Gastroesophageal sphincter (tissue), 4 donors: ENCODE data around the gene PATL1. TPM values are rescaled to one million over a fixed set of nuclear protein-coding genes. Genes with fewer than 3 reads are reported as not detected.
"Not testable (repeated sequence)": the region's sequence is repeated elsewhere in the genome, so short reads cannot be mapped to it uniquely, and the experiment has no call there.

Source experiments
- ATAC-seq: fragments of 150-250 bp; one replicate; pipeline ENCODE4 v1.9.1; 2016; ENCODE audit warnings: mild to moderate bottlenecking, moderate library complexity
- H3K27ac ChIP-seq, 4 donors: fragments of 200-600 bp; sonication (generic) in 3 of 4; 1 replicate in 3 of 4; 2 replicates in 1 of 4; pipeline ENCODE4 v1.5.1; 2016 to 2019
- H3K27me3 ChIP-seq: fragments of 200-600 bp; sonication (generic); one replicate; pipeline ENCODE4 v1.5.1; 2019
- H3K36me3 ChIP-seq, 2 donors: fragments of 200-600 bp; sonication (generic); one replicate each; pipeline ENCODE4 v1.5.1; 2019; ENCODE audit warnings: control low read depth in 1 of 2
- H3K4me1 ChIP-seq, 3 donors: fragments of 200-600 bp; sonication (generic); 1 replicate in 2 of 3; 2 replicates in 1 of 3; pipeline ENCODE4 v1.5.1; 2016 to 2019; ENCODE audit warnings: control low read depth in 2 of 3
- H3K4me3 ChIP-seq, 2 donors: fragments of 200-600 bp; sonication (generic); one replicate each; pipeline ENCODE4 v1.5.1; 2019; ENCODE audit warnings: mild to moderate bottlenecking in 1 of 2, moderate library complexity in 1 of 2
- H3K9me3 ChIP-seq, 3 donors: fragments of 200-600 bp; sonication (generic); one replicate each; pipeline ENCODE4 v1.5.1; 2017 to 2019; ENCODE audit warnings: control low read depth in 2 of 3
- EP300 ChIP-seq: sonication (generic); formaldehyde crosslinking; IDR thresholded peaks from one replicate; pipeline ENCODE4 v1.6.1; 2017; ENCODE audit warnings: antibody characterized with exemption, mild to moderate bottlenecking
- POLR2A ChIP-seq, 2 donors: fragments of 450-650 bp; IDR thresholded peaks; one replicate each; pipeline ENCODE4 v1.6.1; 2017; ENCODE audit warnings: antibody characterized with exemption in 2 of 2, mild to moderate bottlenecking in 2 of 2, moderate library complexity in 1 of 2
- POLR2AphosphoS5 ChIP-seq: sonication (generic); formaldehyde crosslinking; IDR thresholded peaks from one replicate; pipeline ENCODE4 v1.6.1; 2017; ENCODE audit warnings: antibody characterized with exemption
- WGBS, 2 donors: methylation state at CpG; one replicate each; pipeline ENCODE4 v1.1.5; 2018; ENCODE audit warnings: low coverage in 1 of 2; 5-methylcytosine and 5-hydroxymethylcytosine counted together
- total RNA-seq, 4 donors: library from RNA; depleted of rRNA; stranded (reverse); fragments of >200 nt; gene quantifications; one replicate each; pipeline ENCODE4 v1.1.0, GENCODE V29; 2016
- TF ChIP-seq, protein P1 (sequence below), 4 experiments: fragments of 200-600 bp in 2 of 4; fragments of 450-650 bp in 2 of 4; sonication (generic) in 1 of 4; IDR thresholded peaks; one replicate each; pipeline ENCODE4 v1.5.1; 2017 to 2019; ENCODE audit warnings: antibody characterized with exemption in 4 of 4, mild to moderate bottlenecking in 2 of 4, moderate library complexity in 2 of 4

PATL1 gene
- total RNA-seq, 4 donors from 2014 or later: 13.9 to 16.3 (median 15.5) TPM

DNA sequence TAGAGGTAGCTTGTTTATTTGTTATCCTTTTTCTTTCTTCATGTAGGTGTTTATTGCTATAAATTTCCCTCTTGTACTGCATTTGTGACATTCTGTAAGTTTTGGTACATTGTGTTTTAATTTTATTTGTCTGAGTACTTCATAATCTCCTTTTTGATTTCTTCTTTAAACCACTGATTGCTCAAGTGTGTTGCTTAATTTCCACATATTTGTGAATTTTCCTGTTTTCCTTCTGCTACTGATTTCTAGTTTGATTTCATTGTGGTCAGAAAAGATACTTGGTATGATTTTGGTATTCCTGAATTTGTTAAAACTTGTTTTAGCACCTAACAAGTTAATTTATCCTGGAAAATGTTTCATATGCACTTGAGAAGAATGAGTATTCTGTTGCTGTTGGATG is 29.7 kb upstream of the PATL1 start:
- TF ChIP-seq, protein P1, sequence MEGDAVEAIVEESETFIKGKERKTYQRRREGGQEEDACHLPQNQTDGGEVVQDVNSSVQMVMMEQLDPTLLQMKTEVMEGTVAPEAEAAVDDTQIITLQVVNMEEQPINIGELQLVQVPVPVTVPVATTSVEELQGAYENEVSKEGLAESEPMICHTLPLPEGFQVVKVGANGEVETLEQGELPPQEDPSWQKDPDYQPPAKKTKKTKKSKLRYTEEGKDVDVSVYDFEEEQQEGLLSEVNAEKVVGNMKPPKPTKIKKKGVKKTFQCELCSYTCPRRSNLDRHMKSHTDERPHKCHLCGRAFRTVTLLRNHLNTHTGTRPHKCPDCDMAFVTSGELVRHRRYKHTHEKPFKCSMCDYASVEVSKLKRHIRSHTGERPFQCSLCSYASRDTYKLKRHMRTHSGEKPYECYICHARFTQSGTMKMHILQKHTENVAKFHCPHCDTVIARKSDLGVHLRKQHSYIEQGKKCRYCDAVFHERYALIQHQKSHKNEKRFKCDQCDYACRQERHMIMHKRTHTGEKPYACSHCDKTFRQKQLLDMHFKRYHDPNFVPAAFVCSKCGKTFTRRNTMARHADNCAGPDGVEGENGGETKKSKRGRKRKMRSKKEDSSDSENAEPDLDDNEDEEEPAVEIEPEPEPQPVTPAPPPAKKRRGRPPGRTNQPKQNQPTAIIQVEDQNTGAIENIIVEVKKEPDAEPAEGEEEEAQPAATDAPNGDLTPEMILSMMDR (IDR thresholded peaks at IDR 0.05): no peak
- no peak for TF ChIP-seq POLR2AphosphoS5
- no peak for TF ChIP-seq EP300
- no peak for TF ChIP-seq POLR2A (IDR thresholded peaks at IDR 0.05)
- H3K36me3 ChIP-seq: no peaks in the 10 kb centered on the region
- ATAC-seq: no peak
- H3K27me3 ChIP-seq: no peaks in the 10 kb centered on the region
- no peak overlapping the region for H3K27ac ChIP-seq
- no peak overlapping the region for H3K4me3 ChIP-seq
- H3K9me3 ChIP-seq: no peaks in the 10 kb centered on the region
- no peaks in the 10 kb centered on the region for H3K4me1 ChIP-seq

DNA sequence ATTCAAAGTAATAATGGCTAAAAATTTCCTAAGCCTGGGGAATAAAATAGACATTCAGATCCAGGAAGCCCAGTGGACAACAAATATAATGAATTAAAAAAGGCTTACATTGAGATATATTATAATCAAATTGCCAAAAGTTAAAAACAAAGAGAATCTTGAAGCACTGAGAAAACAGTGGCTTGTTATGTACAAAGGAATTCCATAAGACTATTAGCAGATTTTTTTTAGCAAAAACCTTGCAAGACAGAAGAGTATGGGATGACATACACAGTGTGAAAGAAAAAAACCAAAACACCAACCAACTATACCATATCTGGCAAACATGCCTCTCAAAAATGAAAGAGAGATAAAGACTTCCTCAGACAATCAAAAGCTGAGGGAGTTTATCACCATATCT is 24.1 kb upstream of the PATL1 start:
- H3K4me1 ChIP-seq: no peaks in the 10 kb centered on the region
- no peaks in the 10 kb centered on the region for H3K36me3 ChIP-seq
- no peak overlapping the region for H3K4me3 ChIP-seq
- H3K27ac ChIP-seq: no peak overlapping the region
- H3K27me3 ChIP-seq: peaks cover 8% of the 10 kb centered on the region
- no peak for ATAC-seq
- TF ChIP-seq POLR2A (IDR thresholded peaks at IDR 0.05) (no peak), POLR2AphosphoS5 (no peak), EP300 (no peak)
- TF ChIP-seq, protein P1 (IDR thresholded peaks at IDR 0.05): no peak
- H3K9me3 ChIP-seq: peaks cover 0 to 17% (median 0%) of the 10 kb centered on the region in 3 donors

DNA sequence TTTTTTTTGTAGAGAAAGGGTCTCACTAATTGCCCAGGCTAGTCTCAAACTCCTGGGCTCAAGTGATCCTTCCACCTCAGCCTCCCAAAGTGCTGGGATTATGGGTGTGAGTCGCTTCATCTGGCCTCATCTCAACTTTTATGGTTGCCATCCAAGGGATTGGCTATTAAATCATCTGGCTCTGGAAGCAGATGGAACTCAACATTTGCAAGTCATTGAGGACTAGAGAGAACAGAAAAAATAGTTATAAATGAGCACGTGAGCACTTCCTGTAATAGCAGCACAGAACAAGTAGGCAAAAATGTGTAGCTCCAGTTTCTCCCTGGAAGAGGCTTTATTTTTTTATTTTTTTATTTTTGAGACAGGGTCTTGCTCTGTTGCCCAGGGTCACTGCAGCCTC is 22.3 kb upstream of the PATL1 start:
- Histone ChIP-seq H3K36me3 (no peaks in the 10 kb centered on the region), H3K27ac (no peak overlapping the region), H3K9me3 (peaks cover 0 to 17% (median 0%) of the 10 kb centered on the region in 3 donors), H3K27me3 (peaks cover 8% of the 10 kb centered on the region), H3K4me3 (no peak overlapping the region), H3K4me1 (no peaks in the 10 kb centered on the region)
- 57 to 64% methylated on average over 2 of the region's 2 CpGs for WGBS, 2 donors
- TF ChIP-seq POLR2A (IDR thresholded peaks at IDR 0.05) (no peak), POLR2AphosphoS5 (no peak), EP300 (no peak)
- TF ChIP-seq, protein P1 (IDR thresholded peaks at IDR 0.05): no peak
- ATAC-seq: no peak

DNA sequence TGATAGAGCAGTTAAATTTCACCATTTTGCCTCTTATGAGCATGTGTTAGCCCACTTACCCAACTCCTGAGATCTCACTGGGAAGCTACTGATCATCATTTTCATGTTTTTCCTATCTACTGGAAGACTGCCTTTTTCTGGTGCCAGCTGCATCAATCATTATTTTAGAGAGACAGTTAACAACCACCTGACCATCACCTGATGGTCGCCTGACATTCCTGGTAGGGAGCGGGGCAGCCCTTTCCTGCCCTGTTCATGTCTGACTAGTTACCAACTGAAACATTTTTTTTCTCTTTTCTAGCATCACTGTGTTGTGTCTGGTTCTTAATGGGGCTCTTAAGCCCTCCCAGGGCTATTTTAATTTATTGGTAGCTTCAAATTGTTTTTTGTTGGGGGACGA is 20.2 kb upstream of the PATL1 start:
- no peak for TF ChIP-seq POLR2A (IDR thresholded peaks at IDR 0.05)
- TF ChIP-seq POLR2AphosphoS5: no peak
- TF ChIP-seq EP300: no peak
- TF ChIP-seq, protein P1 (IDR thresholded peaks at IDR 0.05): no peak
- no peak overlapping the region for H3K4me3 ChIP-seq
- peaks cover 8% of the 10 kb centered on the region for H3K27me3 ChIP-seq
- no peaks in the 10 kb centered on the region for H3K4me1 ChIP-seq
- H3K36me3 ChIP-seq: no peaks in the 10 kb centered on the region
- H3K27ac ChIP-seq: no peak overlapping the region
- no peak for ATAC-seq
- H3K9me3 ChIP-seq: peaks cover 0 to 25% (median 0%) of the 10 kb centered on the region in 3 donors
- 74 to 75% methylated on average over 3 of the region's 3 CpGs for WGBS, 2 donors

DNA sequence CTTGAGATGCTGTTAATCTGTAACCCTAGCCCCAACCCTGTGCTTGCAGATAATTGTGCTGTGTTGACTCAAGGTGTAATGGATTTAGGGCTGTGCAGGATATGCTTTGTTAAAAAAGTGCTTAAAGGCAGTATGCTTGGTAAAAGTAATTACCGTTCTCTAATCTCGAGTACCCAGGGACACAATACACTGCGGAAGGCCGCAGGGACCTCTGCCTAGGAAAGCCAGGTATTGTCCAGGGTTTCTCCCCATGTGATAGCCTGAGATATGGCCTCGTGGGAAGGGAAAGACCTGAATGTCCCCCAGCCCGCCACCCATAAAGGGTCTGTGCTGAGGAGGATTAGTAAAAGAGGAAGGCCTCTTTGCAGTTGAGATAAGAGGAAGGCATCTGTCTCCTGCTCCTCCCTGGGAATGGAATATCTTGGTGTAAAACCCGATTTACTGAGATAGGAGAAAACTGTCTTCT is 12.5 kb upstream of the PATL1 start:
- H3K9me3 ChIP-seq, H3K4me1 ChIP-seq, ATAC-seq, H3K27me3 ChIP-seq, H3K36me3 ChIP-seq, H3K4me3 ChIP-seq, H3K27ac ChIP-seq: not testable (repeated sequence)
- 69 to 90% methylated on average over 3 to 5 of the region's 7 CpGs for WGBS, 2 donors
